Measurements from ENCODE around the gene OMP.
"Not testable (repeated sequence)": the region's sequence is repeated elsewhere in the genome, so short reads cannot be mapped to it uniquely, and the experiment has no call there.

Gene OMP

DNA sequence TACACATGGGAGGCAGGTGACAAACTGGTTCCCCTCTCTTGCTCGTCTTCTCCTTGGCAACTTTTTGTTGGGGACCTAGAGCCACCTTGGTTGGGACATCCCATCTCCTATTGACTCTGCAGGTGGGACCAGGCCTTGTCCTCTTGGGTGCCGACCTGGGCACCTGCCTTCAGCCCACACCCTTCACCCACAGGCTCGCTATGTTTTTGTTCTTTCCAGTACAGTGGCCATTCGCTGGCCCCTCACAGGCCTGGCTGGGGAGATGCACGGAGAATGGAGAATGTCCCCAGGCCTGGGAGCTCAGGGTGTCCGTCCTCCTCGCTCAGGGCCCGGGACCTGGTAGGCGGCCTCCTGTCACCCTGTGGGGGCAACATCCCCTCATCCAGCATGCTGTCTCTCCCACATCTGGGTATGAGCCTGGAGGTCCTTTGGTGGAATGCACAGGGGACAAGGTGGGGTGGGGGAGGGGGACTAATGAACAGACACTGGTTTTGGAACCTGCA lies 14.9 kb upstream of the OMP start:
- no peak for DNase-seq

GRCh38 chr11:77088236-77089003 lies 14.2 kb upstream of the OMP start:
- no peak for DNase-seq

DNA sequence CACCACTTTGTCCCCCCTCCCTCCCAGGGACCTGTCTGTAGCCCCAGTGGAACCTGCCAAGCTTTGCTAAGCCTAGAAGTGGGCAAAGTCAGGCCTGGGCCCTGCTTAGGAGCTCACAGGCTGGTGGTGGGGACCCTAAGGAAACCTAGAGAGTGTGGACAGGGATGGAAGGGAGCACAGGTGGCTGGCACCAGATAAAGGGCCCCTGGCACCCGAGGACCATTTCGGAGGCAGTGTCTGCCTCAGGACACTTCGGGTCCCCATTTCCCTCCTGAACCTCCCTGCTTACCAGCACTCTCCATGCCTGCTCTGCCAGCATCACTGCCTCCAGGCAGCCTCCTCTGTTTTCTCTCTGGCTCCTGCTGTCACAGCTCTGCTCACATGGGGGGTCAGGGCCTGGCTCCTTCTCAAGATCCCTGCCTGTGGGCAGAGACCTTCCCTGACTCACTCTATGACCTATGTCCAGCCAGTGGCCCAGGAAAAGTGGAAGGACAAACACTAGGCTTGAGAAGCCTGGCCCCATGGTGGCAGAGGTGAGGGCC lies 13.6 kb upstream of the OMP start:
- no peak for DNase-seq

- DNase-seq: no peak
Measured at GRCh38 chr11:77090046-77090372, 12.6 kb upstream of the OMP start.

GRCh38 chr11:77090373-77091111 lies 12.1 kb upstream of the OMP start:
- no peak for DNase-seq

- DNase-seq: peak; percentile 11 to 42
Measured at GRCh38 chr11:77091146-77091940, 11.3 kb upstream of the OMP start.

GRCh38 chr11:77092382-77092781 lies 10.3 kb upstream of the OMP start:
- DNase-seq: no peak

GRCh38 chr11:77093056-77093891 lies 9.4 kb upstream of the OMP start:
- no peak for DNase-seq

- no peak for DNase-seq
Measured at GRCh38 chr11:77093987-77094840, 8.4 kb upstream of the OMP start.

DNA sequence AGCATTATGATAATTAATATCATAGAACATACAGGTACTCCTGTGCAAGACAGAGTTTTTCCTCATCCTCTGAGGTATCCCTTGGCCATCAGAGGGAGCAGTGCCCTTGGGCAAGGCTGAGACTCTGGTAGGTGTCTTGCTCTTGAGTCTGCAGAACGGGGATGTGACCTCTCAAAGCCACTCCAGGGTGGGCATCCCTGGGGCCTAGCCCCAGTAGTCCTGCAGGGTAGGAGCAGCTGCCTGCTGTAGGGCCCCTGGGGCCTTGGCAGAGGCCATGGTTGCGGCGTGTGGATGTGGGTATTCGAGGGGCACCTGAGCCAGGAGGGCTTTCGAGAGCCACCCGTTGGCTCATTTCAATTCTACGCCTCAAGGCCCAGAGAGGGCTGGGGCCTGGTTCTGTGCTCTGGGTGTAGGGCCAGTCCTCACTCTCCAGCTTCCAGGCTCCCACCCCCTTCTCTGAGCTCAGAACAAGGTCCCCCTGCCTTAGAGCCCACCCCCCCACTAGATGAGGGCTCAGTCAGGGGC lies 7.7 kb upstream of the OMP start:
- peak in 1 of 2 experiments; percentile 19 for DNase-seq

- no peak for DNase-seq
Measured at GRCh38 chr11:77095551-77096490, 6.8 kb upstream of the OMP start.

GRCh38 chr11:77096591-77097019 lies 6.0 kb upstream of the OMP start:
- no peak for DNase-seq

DNA sequence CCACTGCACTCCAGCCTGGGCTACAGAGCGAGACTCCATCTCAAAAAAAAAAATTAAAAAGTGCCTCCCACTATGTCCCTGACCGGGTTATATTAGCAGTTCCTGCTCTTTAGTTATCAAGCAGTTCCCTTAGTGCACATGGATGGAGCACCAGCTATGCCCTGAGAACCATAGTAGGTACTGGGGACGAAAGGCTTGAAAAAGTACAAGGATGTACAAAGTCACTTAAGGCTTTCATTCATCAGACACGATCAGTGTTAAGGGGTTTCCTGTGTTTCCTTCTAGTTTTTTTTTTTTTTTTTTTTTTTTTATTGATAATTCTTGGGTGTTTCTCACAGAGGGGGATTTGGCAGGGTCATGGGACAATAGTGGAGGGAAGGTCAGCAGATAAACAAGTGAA lies 5.5 kb upstream of the OMP start:
- DNase-seq: not testable (repeated sequence)

GRCh38 chr11:77100166-77101042 lies 2.2 kb upstream of the OMP start:
- no peak for DNase-seq

- DNase-seq: no peak
Measured at GRCh38 chr11:77101043-77101537, 1.6 kb upstream of the OMP start.

GRCh38 chr11:77103319-77103718 lies 679 bp downstream of the OMP start:
- DNase-seq: no peak

DNA sequence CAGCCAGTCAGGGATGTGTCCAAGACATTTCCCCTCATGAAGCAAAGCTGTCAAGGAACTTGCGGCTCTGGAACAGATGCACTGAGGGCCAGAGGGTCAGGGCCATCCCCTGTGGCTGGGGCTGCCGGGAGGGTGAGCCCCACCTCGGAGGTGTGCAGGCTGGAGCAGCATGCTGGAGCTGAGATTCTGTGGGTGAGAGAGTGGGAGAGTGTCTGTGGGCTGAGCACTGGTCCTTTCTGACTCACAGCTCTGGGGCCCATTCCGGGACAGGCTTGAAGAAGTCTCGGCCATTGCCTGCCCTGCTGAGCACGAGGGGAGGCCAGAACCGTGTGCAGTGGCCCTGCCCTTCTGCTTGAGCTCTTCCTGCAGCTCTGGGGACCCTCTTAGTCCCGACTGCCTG lies 2.1 kb downstream of the OMP start:
- no peak for DNase-seq

DNA sequence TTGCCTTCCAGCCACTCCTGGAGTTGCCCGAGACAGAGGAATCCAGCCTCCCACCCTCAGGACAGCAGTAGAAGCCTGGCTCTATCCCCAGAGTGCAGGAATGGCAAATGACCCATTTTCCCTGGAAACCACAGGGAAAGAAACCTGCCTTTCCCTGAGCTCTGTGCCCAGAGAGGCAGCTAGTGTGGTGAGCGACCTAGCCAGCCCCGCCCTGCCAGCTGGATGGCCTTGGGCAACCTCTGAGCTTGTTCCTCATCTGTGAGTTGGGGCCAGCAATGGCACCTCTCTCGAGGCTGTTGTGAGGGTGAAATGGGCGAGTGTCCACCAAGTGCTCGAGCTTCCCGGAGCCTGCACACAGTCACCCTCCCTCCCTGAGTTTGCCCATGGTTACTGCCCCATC lies 3.7 kb downstream of the OMP start:
- peak in 1 of 2 experiments; percentile 3 for DNase-seq

GRCh38 chr11:77106759-77107158 lies 4.1 kb downstream of the OMP start:
- no peak for DNase-seq

Data from cerebellar nuclear complex (tissue), 1 donor.